ENCODE data around the gene HNRNPUL1.

- TF ChIP-seq EZH2phosphoT487 (IDR thresholded peaks at IDR 0.05; ENCODE audit: borderline replicate concordance) = no peak
- TF ChIP-seq CTCF (conservative IDR thresholded peaks at IDR 0.05; ENCODE audit: low read length) = no peak
Observed at GRCh38 chr19:41324921-41325639, 60.9 kb downstream of the HNRNPUL1 start.

All from Loucy (cell line).